ENCODE results near the gene ODAPH.

DNA sequence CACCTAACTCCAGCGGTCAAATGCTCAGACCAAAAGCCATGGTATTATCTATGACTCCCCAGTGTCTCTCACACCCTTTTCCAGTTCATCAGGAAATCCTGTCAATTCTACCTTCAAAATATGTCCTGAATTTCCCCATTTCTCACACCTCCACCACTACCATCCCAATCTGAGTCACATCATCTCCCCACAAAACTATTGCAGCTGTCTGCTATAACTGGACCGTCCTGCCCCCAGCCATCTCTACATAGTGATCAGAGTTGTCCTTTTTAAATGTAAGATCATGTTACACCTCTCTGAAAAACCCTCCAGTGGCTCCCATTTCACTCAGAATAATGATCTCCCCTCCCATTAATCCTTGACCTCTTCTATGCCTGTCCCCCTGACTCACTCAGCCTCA, 6.8 kb upstream of the ODAPH start:
- TF ChIP-seq CHD2 (IDR thresholded peaks at IDR 0.05; ENCODE audit: low read length, partially characterized antibody) (no peak), TCF12 (IDR thresholded peaks at IDR 0.05) (no peak), POLR2AphosphoS5 (IDR thresholded peaks at IDR 0.05; ENCODE audit: low read depth, low read length) (no peak), RFX5 (IDR thresholded peaks at IDR 0.05; ENCODE audit: low read length) (no peak), RAD21 (IDR thresholded peaks at IDR 0.05; ENCODE audit: low read length) (no peak), NFIC (IDR thresholded peaks at IDR 0.05; ENCODE audit: borderline replicate concordance) (no peak), TAF1 (IDR thresholded peaks at IDR 0.05; ENCODE audit: borderline replicate concordance, low read depth, low read length) (no peak)
- TF ChIP-seq, protein P1, sequence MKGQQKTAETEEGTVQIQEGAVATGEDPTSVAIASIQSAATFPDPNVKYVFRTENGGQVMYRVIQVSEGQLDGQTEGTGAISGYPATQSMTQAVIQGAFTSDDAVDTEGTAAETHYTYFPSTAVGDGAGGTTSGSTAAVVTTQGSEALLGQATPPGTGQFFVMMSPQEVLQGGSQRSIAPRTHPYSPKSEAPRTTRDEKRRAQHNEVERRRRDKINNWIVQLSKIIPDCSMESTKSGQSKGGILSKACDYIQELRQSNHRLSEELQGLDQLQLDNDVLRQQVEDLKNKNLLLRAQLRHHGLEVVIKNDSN (IDR thresholded peaks at IDR 0.05; ENCODE audit: borderline replicate concordance, low read depth): no peak
- TF ChIP-seq, protein P2, sequence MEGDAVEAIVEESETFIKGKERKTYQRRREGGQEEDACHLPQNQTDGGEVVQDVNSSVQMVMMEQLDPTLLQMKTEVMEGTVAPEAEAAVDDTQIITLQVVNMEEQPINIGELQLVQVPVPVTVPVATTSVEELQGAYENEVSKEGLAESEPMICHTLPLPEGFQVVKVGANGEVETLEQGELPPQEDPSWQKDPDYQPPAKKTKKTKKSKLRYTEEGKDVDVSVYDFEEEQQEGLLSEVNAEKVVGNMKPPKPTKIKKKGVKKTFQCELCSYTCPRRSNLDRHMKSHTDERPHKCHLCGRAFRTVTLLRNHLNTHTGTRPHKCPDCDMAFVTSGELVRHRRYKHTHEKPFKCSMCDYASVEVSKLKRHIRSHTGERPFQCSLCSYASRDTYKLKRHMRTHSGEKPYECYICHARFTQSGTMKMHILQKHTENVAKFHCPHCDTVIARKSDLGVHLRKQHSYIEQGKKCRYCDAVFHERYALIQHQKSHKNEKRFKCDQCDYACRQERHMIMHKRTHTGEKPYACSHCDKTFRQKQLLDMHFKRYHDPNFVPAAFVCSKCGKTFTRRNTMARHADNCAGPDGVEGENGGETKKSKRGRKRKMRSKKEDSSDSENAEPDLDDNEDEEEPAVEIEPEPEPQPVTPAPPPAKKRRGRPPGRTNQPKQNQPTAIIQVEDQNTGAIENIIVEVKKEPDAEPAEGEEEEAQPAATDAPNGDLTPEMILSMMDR (IDR thresholded peaks at IDR 0.05): no peak
- TF ChIP-seq, protein P3, sequence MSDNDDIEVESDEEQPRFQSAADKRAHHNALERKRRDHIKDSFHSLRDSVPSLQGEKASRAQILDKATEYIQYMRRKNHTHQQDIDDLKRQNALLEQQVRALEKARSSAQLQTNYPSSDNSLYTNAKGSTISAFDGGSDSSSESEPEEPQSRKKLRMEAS (IDR thresholded peaks at IDR 0.05; ENCODE audit: low read depth): no peak
